GM19468 (cell line): ENCODE results near the gene NBEA.
"Not testable (repeated sequence)": the region's sequence is repeated elsewhere in the genome, so short reads cannot be mapped to it uniquely, and the experiment has no call there.

Experiments
- ATAC-seq: cut with Tn5 transposase; IDR thresholded peaks from one replicate; pipeline ENCODE4 v1.9.1; 2021; ENCODE audit warnings: mild to moderate bottlenecking, moderate library complexity, moderate number of reproducible peaks; ENCODE audit not compliant: unreplicated experiment; ENCODE audit errors: extremely low read depth

NBEA gene

GRCh38 chr13:35356572-35356971 lies 414.5 kb downstream of the NBEA start:
- no peak for ATAC-seq

- ATAC-seq, result no peak
Observed at GRCh38 chr13:35365883-35366282, 423.8 kb downstream of the NBEA start.

GRCh38 chr13:35367586-35367985 lies 425.5 kb downstream of the NBEA start:
- no peak for ATAC-seq

GRCh38 chr13:35378939-35379338 lies 436.9 kb downstream of the NBEA start:
- no peak for ATAC-seq

- no peak for ATAC-seq
Observed at GRCh38 chr13:35379663-35380062, 437.6 kb downstream of the NBEA start.

GRCh38 chr13:35387682-35388250 lies 445.7 kb downstream of the NBEA start:
- no peak for ATAC-seq

- ATAC-seq, result no peak
Observed at GRCh38 chr13:35388441-35389355, 446.6 kb downstream of the NBEA start.

GRCh38 chr13:35389535-35389934 lies 447.5 kb downstream of the NBEA start:
- no peak for ATAC-seq

- ATAC-seq, result no peak
Observed at GRCh38 chr13:35392768-35393167, 450.7 kb downstream of the NBEA start.

GRCh38 chr13:35393886-35394285 lies 451.8 kb downstream of the NBEA start:
- no peak for ATAC-seq

GRCh38 chr13:35408285-35408684 lies 466.2 kb downstream of the NBEA start:
- not testable (repeated sequence) for ATAC-seq

- ATAC-seq, result no peak
Observed at GRCh38 chr13:35411059-35411744, 469.1 kb downstream of the NBEA start.

- no peak for ATAC-seq
Observed at GRCh38 chr13:35448465-35448864, 506.4 kb downstream of the NBEA start.

GRCh38 chr13:35449821-35450220 lies 507.8 kb downstream of the NBEA start:
- no peak for ATAC-seq

- ATAC-seq, result no peak
Observed at GRCh38 chr13:35455022-35455421, 513.0 kb downstream of the NBEA start.

GRCh38 chr13:35457258-35457657 lies 515.2 kb downstream of the NBEA start:
- ATAC-seq, result no peak

GRCh38 chr13:35460061-35460460 lies 518.0 kb downstream of the NBEA start:
- ATAC-seq, result no peak

- no peak for ATAC-seq
Observed at GRCh38 chr13:35465371-35465770, 523.3 kb downstream of the NBEA start.

GRCh38 chr13:35468195-35468594 lies 526.1 kb downstream of the NBEA start:
- ATAC-seq, result no peak

GRCh38 chr13:35469806-35470525 lies 527.9 kb downstream of the NBEA start:
- no peak for ATAC-seq
